Measurements from ENCODE around the gene NPBWR2.

The NPBWR2 gene

DNA sequence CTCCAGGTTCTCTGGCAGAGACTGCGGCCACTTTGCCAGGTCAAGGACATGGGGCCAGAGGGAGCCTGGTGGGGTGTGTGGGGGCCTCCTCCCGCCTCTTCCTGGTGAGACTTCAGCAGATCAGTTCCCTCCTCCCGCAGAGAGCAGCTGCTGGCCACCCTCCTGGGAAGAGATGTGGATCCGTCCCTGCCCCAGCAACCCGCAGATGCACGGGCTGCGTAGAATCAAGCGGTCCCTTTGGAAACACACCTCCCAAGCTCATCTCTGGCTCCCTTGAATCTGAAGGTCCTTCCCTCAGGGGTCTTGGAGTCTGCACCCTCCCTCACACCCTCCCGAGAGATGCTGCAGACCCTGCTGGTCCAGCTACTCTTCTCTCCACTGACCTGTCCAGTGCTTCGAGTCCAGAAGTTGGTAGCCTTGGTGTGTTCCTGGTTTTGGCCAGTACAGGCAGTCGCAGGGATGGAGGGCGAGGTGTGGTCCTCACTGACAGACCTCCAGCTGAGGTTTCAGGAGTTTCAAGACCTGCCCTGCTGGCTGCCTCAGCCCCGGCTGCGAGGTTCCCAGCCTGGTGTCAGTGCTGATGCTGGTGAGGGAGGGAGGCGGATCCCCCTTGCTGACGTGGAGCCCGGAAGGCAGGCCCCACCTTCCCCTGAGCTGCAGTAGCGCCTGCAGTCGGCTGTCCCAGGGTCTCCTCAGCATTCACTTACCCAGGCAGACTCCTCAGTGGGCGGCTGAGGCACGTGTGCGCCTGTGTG lies at the start of gene NPBWR2:
NPBWR2 (minus strand) TSS at position 585 of the 755 bp plus-strand sequence. CDS start 734 bp downstream, outside the sequence.
- DNase-seq (ENCODE audit: low read depth): no peak

DNA sequence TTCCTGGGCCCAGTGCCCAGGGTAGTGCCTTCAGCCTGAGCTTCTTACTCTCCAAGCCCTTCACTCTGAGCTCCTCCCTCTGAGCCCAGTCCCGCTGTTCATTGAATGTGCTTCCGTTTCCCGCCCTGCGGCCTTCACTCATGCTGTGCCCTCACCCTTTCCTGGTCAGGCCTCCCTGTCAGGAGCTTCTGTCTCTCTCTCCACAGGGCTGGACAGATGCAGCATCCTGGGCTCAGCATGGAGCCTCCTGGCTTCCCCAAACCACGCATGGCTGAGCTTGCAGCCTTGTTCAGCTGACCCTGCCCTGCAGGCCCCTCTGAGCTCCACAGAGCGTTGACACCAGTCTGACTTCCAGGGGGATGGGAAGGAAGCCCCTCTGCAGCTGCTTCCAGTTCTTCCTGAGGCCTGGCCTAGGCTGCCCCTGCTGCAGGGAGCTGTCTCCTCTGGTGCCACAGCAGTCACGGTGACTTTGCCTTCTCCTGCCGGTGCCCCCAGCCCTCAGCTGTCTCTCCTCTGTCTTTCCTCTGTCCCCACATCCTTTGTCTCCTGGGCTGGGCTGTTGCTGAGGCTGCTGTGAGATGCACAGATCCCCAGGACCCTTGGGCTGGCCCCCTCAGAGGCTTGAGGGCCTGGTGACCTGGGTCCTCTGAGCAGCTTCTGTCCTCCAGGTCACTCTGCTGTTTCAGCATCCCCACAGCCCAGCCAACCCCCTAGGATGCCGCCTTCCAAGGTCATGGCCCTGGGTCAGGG lies 48.9 kb upstream of the NPBWR2 start:
- no peak for DNase-seq (ENCODE audit: low read depth)

DNA sequence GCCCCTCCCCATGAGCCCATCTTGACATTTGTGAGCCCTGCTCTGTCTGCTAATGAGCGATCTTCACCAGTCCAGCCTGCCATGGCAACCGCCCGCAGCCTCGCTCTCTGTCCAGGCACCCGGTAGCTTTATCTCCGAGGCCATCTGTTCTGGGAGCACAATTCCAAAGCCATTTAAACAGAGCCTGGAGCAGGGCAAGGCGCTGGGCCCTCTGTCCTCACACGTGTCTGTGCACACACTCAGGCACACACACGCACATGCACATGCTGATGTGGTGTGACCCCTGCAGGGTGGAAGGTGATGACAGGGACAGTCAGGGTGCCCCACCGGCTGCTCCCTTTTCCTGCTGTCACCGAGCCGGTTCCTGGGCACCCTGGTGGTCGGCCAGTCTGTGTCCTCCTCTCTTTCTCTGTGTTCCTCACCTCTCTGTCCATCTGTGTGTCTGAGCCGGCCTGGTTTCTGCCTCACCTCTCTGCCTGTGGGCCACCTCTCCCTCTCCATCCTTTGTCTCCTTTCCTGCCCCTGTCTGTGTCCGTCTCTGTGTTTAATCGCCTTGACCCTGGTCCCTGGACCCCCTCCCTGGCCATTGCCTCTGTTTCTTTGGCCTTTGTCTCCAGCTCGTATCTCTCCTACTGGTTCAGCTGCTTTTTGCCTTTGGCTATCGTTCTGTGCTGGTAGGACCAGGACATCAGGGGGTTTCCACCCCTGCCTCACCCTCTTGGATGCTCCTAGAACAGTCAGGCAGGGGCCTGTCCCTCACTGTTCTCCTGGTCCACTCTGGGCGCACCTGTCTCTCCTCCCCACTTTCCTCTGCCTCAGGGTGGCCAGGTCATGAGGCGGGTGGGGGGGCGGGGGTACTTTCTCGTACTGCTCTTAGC lies 48.1 kb upstream of the NPBWR2 start:
- DNase-seq (ENCODE audit: low read depth): no peak

DNA sequence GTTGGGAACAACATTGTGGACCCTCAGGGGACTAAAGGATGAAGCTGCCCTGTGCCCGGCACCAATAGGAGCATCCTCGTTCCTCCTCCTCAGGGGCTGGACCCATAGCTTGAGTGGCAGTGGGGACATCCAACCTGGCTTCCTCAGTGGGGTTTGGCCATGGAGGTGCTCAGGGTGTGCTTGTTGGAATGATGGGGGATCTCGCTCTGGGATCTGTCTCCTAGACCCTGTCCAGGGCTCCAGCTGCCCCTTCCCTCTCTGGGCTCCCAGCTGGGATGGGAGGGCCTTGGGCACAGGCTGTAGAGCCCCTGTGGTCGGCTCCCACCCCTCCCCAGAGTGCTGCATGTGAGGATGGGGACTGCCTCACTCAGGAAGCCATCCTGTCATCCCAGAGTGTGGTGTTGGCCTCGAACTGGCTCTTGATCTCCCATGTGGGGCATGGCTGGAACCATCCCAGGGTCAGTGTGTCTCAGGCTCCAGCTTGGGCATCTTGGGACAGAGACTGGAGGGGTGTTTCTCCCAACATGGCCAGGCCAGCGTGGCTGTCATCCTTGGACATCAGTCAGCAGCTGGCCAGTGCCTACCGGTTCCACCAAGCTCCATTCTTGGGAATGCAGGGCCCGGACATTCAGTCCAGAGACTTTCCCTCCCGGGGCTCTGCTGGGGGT lies 47.4 kb upstream of the NPBWR2 start:
- DNase-seq (ENCODE audit: low read depth): no peak

- DNase-seq (ENCODE audit: low read depth): no peak
These were observed 46.7 kb upstream of the NPBWR2 start for GRCh38 chr20:64153861-64154589.

DNA sequence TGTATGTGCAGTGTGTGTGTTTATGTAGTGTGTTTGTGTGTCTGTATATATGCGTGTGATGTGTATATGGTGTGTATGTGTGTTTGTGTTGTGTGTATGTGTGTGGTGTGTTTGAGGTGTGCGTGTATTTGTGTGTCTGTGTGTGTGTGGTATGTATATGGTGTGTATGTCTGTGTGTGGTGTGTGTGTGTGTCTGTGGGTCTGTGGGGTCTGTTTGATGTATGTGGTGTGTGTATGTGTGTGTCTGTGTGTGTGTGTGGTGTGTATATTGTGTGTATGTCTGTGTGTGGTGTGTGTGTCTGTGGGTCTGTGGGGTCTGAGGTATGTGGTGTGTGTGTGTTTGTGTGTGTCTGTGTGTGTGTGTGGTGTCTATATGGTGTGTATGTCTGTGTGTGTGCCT lies 46.0 kb upstream of the NPBWR2 start:
- no peak for DNase-seq (ENCODE audit: low read depth)

- DNase-seq (ENCODE audit: low read depth): no peak
These were observed 45.5 kb upstream of the NPBWR2 start for GRCh38 chr20:64152906-64153305.

GRCh38 chr20:64151633-64152530 lies 44.5 kb upstream of the NPBWR2 start:
- no peak for DNase-seq (ENCODE audit: low read depth)

GRCh38 chr20:64150756-64151632 lies 43.6 kb upstream of the NPBWR2 start:
- no peak for DNase-seq (ENCODE audit: low read depth)

DNA sequence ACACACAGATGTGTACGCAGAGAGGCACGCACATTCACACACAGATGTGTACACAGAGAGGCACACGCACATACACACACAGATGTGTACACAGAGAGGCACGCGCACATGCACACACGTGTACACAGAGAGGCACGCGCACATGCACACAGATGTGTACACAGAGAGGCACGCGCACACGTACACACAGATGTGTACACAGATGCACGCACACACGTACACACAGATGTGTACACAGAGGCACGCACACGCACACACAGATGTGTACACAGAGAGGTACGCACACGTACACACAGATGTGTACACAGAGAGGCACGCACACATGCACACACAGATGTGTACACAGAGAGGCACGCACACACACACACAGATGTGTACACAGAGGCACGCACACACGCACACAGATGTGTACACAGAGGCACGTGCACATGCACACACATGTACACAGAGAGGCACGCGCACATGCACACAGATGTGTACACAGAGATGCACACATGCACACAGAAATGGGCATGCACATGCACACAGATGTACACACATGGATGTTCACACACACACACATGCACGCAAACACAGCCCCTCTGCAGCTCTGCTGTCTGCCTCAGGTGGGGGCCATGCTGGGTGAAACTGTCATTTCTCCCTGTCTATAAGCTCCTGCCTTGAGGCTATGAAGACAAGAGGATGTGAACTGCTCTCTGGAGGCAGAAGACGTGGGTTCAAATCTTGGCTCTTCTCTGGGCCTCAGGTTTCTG lies 42.6 kb upstream of the NPBWR2 start:
- no peak for DNase-seq (ENCODE audit: low read depth)

- no peak for DNase-seq (ENCODE audit: low read depth)
These were observed 41.8 kb upstream of the NPBWR2 start for GRCh38 chr20:64149141-64149540.

GRCh38 chr20:64148581-64148980 lies 41.2 kb upstream of the NPBWR2 start:
- DNase-seq (ENCODE audit: low read depth): no peak

- no peak for DNase-seq (ENCODE audit: low read depth)
These were observed 39.6 kb upstream of the NPBWR2 start for GRCh38 chr20:64146936-64147477.

DNA sequence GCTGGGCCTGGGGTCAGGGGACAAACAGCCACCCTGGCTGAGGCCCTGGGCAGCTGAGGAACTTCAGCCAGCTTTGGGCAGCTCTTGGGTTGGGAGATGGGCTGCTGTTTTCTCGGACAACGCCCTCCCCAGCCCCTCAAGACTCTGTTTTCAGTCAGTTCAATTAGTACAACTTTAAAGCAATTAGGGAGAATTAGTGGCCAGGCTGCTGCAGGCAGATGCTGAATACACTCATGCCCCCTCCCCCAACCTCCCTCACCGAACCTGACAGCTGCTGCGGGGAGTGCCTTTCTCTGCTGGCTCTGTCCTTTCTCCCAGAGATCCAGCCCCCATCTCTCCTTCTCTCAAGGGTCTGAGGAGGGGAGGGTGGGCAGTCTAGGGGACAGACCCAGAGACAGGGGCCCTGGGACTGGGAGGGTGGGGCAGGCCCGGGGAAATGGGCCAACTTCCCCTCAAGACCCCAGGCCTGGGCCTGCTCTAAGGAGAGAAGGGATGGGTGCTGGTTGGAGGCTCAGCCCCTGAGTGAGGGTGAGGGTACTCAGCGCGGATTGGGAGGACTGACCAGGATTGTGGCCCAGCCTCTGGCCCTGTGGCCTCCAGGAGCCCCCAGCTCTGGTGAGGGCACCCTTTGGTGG lies 39.1 kb upstream of the NPBWR2 start:
- no peak for DNase-seq (ENCODE audit: low read depth)

- no peak for DNase-seq (ENCODE audit: low read depth)
These were observed 38.3 kb upstream of the NPBWR2 start for GRCh38 chr20:64145458-64146300.

DNA sequence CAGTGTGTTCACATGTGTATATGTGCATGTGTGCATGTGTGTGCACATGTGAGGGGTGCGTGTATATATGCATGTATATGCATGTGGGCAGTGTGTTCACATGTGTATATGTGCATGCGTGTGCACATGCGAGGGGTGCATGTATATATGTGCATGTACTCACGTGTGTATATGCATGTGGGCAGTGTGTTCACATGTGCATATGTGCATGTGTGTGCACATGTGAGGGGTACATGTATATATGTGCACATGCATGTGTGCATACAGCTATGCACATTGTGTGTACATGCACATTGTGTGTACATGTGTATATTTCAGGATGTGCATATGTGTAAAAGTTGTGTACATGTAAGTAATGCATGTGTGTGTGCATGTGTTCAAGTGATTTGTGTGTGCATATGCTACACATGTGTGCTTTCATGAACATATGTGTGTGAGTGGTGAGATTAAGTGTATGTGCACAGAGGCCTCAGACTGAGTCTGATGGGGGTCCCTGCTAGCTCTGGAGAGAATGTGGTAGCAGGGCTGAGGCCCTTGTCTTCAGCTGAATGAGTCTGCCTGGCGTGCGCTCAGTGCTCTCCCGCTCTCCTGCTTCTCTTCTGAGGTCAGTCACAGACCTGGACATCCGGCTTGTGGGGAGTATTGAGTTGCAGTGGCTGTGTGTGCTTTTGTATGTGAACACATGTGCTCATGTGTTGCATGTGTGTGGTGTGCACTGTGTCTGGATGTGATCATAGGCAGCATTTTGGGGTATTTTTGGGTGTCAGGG lies 37.0 kb upstream of the NPBWR2 start:
- no peak for DNase-seq (ENCODE audit: low read depth)

All from activated T-cell treated with anti-CD3 and anti-CD28 coated beads for 1 hour (primary cell).